ENCODE data around the gene ZNF561. TPM values are rescaled to one million over a fixed set of nuclear protein-coding genes. Genes with fewer than 3 reads are reported as not detected.
A peak's percentile ranks its signal among the peaks of the same experiment; 100 is the strongest.

ZNF561 gene
- total RNA-seq, 1 experiment from 2014 or later = 27.3 TPM

GRCh38 chr19:9640956-9641355, 19.9 kb upstream of the ZNF561 start:
- no TSS peak for BruUV-seq (replicated peaks)
- Mint-ChIP-seq H3K27me3 (ENCODE audit: unreplicated experiment) (no peaks in the 10 kb centered on the region), H3K27ac (ENCODE audit: unreplicated experiment) (no peak overlapping the region), H3K9me3 (ENCODE audit: low read depth, unreplicated experiment) (peaks cover 13% of the 10 kb centered on the region), H3K4me1 (ENCODE audit: low read depth, unreplicated experiment) (peaks cover 12% of the 10 kb centered on the region), H3K36me3 (ENCODE audit: insufficient read depth, unreplicated experiment) (peaks cover 10% of the 10 kb centered on the region), H3K4me3 (ENCODE audit: low read depth, unreplicated experiment) (no peak overlapping the region)
- DNase-seq = no peak
- TF ChIP-seq CTCF (IDR thresholded peaks at IDR 0.05; ENCODE audit: unreplicated experiment) = no peak
- CTCF ChIA-PET = no interaction called here
- intact Hi-C loops (cut with micrococcal nuclease; ENCODE audit: unreplicated experiment) = no loop called here

- Mint-ChIP-seq H3K4me3 (ENCODE audit: low read depth, unreplicated experiment) (no peak overlapping the region), H3K4me1 (ENCODE audit: low read depth, unreplicated experiment) (peaks cover 8% of the 10 kb centered on the region), H3K27ac (ENCODE audit: unreplicated experiment) (no peak overlapping the region), H3K27me3 (ENCODE audit: unreplicated experiment) (no peaks in the 10 kb centered on the region), H3K36me3 (ENCODE audit: insufficient read depth, unreplicated experiment) (peaks cover 7% of the 10 kb centered on the region), H3K9me3 (ENCODE audit: low read depth, unreplicated experiment) (peaks cover 12% of the 10 kb centered on the region)
- DNase-seq = no peak
- CTCF ChIA-PET = no interaction called here
- no TSS peak for BruUV-seq (replicated peaks)
- intact Hi-C loops (cut with micrococcal nuclease; ENCODE audit: unreplicated experiment) = no loop called here
- no peak for TF ChIP-seq CTCF (IDR thresholded peaks at IDR 0.05; ENCODE audit: unreplicated experiment)
Measured at GRCh38 chr19:9636018-9636417, 15.0 kb upstream of the ZNF561 start.

GRCh38 chr19:9627856-9628255, 6.8 kb upstream of the ZNF561 start:
- Mint-ChIP-seq H3K36me3 (ENCODE audit: insufficient read depth, unreplicated experiment) (peaks cover 10% of the 10 kb centered on the region), H3K9me3 (ENCODE audit: low read depth, unreplicated experiment) (peaks cover 5% of the 10 kb centered on the region), H3K4me1 (ENCODE audit: low read depth, unreplicated experiment) (no peaks in the 10 kb centered on the region), H3K27me3 (ENCODE audit: unreplicated experiment) (no peaks in the 10 kb centered on the region), H3K27ac (ENCODE audit: unreplicated experiment) (no peak overlapping the region), H3K4me3 (ENCODE audit: low read depth, unreplicated experiment) (no peak overlapping the region)
- CTCF ChIA-PET = no interaction called here
- DNase-seq = no peak
- no TSS peak for BruUV-seq (replicated peaks)
- no peak for TF ChIP-seq CTCF (IDR thresholded peaks at IDR 0.05; ENCODE audit: unreplicated experiment)
- intact Hi-C loops (cut with micrococcal nuclease; ENCODE audit: unreplicated experiment) = no loop called here

GRCh38 chr19:9622531-9622930, 1.5 kb upstream of the ZNF561 start:
- H3K4me1 Mint-ChIP-seq (ENCODE audit: low read depth, unreplicated experiment) = peaks cover 14% of the 10 kb centered on the region
- no peaks in the 10 kb centered on the region for H3K9me3 Mint-ChIP-seq (ENCODE audit: low read depth, unreplicated experiment)
- no TSS peak for BruUV-seq (replicated peaks)
- CTCF ChIA-PET = no interaction called here
- TF ChIP-seq CTCF (IDR thresholded peaks at IDR 0.05; ENCODE audit: unreplicated experiment) = no peak
- no peak for DNase-seq
- peak overlapping the region; percentile 91 for H3K4me3 Mint-ChIP-seq (ENCODE audit: low read depth, unreplicated experiment)
- no peak overlapping the region for H3K27ac Mint-ChIP-seq (ENCODE audit: unreplicated experiment)
- intact Hi-C loops (cut with micrococcal nuclease; ENCODE audit: unreplicated experiment) = loop anchor here (5.0 kb wide), 1 partner anchor 35 kb away; no protein-coding TSS in a partner anchor
- peaks cover 41% of the 10 kb centered on the region for H3K36me3 Mint-ChIP-seq (ENCODE audit: insufficient read depth, unreplicated experiment)
- no peaks in the 10 kb centered on the region for H3K27me3 Mint-ChIP-seq (ENCODE audit: unreplicated experiment)

Data from Calu3 (cell line).